HepG2 (cell line): ENCODE measurements around the gene CIITA. TPM values are rescaled to one million over a fixed set of nuclear protein-coding genes. Genes with fewer than 3 reads are reported as not detected.

Experiments used
- MAFK ChIP-seq, 2 experiments: IDR thresholded peaks in 1 of 2; conservative IDR thresholded peaks in 1 of 2; 2 replicates each; pipeline ENCODE4 v1.6.1; 2011; ENCODE audit warnings: improper control_type of control experiment in 2 of 2, low read length in 2 of 2
- ONECUT2 ChIP-seq: sonication (generic); formaldehyde crosslinking; IDR thresholded peaks from 2 replicates; pipeline ENCODE4 v1.4.0; 2020; ENCODE audit warnings: missing genetic modification reagents
- PAWR ChIP-seq: sonication (generic); formaldehyde crosslinking; IDR thresholded peaks from 2 replicates; pipeline ENCODE4 v1.4.0; 2020; ENCODE audit warnings: missing genetic modification reagents, mild to moderate bottlenecking, borderline replicate concordance
- RAD21 ChIP-seq: fragments of 450-650 bp; formaldehyde crosslinking; IDR thresholded peaks from 2 replicates; pipeline ENCODE4 v1.5.0; 2020; ENCODE audit warnings: mild to moderate bottlenecking
- TCF7 ChIP-seq: sonication (generic); IDR thresholded peaks from 2 replicates; pipeline ENCODE4 v1.6.1; 2016; ENCODE audit warnings: antibody characterized with exemption, low read depth
- TEAD3 ChIP-seq: optimal IDR thresholded peaks from 2 replicates; pipeline ENCODE3; 2016; ENCODE audit warnings: borderline replicate concordance
- THAP11 ChIP-seq: IDR thresholded peaks from 2 replicates; pipeline ENCODE4 v1.6.1; 2016; ENCODE audit warnings: missing biosample characterization, missing genetic modification reagents
- ZBTB25 ChIP-seq: IDR thresholded peaks from 2 replicates; pipeline ENCODE4 v1.6.1; 2018; ENCODE audit warnings: missing genetic modification reagents
- ZBTB42 ChIP-seq: sonication (generic); formaldehyde crosslinking; IDR thresholded peaks from 2 replicates; pipeline ENCODE4 v1.5.0; 2020; ENCODE audit warnings: mild to moderate bottlenecking, missing genetic modification reagents
- polyA plus RNA-seq, 8 experiments: library from polyadenylated mRNA; depleted of rRNA in 3 of 8; stranded (reverse) in 7 of 8; unstranded in 1 of 8; fragments of >200 nt; fragmentation: Illumina TruSeq in 4 of 8; extraction: Trizol in 4 of 8; gene quantifications; 2 replicates each; pipeline versions ENCODE4 v1.2.1 to v1.2.3, GENCODE V29; 2011 to 2016; ENCODE audit warnings: low read depth in 4 of 8, missing spikeins in 1 of 8, mixed read lengths in 1 of 8; ENCODE audit not compliant: insufficient read depth in 1 of 8
- total RNA-seq, 5 experiments: library from RNA; depleted of rRNA; stranded (reverse); fragments of >200 nt; fragmentation: Illumina TruSeq; extraction: Trizol; gene quantifications; 2 replicates each; pipeline ENCODE4 v1.2.3, GENCODE V29; 2016; ENCODE audit warnings: low read depth in 1 of 5
- TF ChIP-seq, protein P1 (sequence below): sonication (generic); formaldehyde crosslinking; IDR thresholded peaks from 2 replicates; pipeline ENCODE4 v1.5.0; 2020; ENCODE audit warnings: mild to moderate bottlenecking, missing genetic modification reagents, borderline replicate concordance
- TF ChIP-seq, protein P2 (sequence below): sonication (generic); formaldehyde crosslinking; IDR thresholded peaks from 2 replicates; pipeline ENCODE4 v1.9.0; 2021; ENCODE audit warnings: mild to moderate bottlenecking, missing genetic modification reagents
- TF ChIP-seq, protein P3 (sequence below): sonication (generic); formaldehyde crosslinking; IDR thresholded peaks from 2 replicates; pipeline ENCODE4 v1.5.0; 2020; ENCODE audit warnings: missing genetic modification reagents, mild to moderate bottlenecking, borderline replicate concordance

Gene CIITA
- total and polyA plus RNA-seq, 2 of the 13 experiments (the other 11 are each of a cell fraction or from before 2014, with no cell fraction given) = 0.08 to 0.09 TPM

DNA sequence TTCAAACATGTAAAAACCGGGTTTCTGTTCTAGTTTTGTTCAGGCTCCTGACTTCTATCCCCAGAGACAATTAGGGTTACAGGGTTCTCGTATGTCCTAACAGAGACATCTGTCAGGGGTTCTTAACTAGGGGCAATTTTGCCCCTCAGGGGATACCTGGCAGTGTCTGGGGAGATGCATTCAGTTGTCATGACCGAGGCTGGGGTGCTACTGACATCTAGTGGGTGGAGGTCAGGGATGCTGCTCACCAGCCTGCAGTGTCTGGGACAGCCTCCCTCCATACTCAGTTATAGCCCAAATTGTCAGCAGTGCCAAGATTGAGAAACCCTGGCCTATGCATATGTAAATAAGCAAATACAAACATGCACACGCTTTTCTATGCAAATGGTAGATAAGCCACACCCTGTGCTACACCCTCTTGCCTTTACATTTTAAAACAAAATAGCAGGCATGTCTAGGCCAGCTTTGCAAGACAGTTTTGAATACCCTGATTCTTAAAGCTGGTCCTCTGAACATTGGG is 104.8 kb downstream of the CIITA start (continued):
- TF ChIP-seq, protein P1, sequence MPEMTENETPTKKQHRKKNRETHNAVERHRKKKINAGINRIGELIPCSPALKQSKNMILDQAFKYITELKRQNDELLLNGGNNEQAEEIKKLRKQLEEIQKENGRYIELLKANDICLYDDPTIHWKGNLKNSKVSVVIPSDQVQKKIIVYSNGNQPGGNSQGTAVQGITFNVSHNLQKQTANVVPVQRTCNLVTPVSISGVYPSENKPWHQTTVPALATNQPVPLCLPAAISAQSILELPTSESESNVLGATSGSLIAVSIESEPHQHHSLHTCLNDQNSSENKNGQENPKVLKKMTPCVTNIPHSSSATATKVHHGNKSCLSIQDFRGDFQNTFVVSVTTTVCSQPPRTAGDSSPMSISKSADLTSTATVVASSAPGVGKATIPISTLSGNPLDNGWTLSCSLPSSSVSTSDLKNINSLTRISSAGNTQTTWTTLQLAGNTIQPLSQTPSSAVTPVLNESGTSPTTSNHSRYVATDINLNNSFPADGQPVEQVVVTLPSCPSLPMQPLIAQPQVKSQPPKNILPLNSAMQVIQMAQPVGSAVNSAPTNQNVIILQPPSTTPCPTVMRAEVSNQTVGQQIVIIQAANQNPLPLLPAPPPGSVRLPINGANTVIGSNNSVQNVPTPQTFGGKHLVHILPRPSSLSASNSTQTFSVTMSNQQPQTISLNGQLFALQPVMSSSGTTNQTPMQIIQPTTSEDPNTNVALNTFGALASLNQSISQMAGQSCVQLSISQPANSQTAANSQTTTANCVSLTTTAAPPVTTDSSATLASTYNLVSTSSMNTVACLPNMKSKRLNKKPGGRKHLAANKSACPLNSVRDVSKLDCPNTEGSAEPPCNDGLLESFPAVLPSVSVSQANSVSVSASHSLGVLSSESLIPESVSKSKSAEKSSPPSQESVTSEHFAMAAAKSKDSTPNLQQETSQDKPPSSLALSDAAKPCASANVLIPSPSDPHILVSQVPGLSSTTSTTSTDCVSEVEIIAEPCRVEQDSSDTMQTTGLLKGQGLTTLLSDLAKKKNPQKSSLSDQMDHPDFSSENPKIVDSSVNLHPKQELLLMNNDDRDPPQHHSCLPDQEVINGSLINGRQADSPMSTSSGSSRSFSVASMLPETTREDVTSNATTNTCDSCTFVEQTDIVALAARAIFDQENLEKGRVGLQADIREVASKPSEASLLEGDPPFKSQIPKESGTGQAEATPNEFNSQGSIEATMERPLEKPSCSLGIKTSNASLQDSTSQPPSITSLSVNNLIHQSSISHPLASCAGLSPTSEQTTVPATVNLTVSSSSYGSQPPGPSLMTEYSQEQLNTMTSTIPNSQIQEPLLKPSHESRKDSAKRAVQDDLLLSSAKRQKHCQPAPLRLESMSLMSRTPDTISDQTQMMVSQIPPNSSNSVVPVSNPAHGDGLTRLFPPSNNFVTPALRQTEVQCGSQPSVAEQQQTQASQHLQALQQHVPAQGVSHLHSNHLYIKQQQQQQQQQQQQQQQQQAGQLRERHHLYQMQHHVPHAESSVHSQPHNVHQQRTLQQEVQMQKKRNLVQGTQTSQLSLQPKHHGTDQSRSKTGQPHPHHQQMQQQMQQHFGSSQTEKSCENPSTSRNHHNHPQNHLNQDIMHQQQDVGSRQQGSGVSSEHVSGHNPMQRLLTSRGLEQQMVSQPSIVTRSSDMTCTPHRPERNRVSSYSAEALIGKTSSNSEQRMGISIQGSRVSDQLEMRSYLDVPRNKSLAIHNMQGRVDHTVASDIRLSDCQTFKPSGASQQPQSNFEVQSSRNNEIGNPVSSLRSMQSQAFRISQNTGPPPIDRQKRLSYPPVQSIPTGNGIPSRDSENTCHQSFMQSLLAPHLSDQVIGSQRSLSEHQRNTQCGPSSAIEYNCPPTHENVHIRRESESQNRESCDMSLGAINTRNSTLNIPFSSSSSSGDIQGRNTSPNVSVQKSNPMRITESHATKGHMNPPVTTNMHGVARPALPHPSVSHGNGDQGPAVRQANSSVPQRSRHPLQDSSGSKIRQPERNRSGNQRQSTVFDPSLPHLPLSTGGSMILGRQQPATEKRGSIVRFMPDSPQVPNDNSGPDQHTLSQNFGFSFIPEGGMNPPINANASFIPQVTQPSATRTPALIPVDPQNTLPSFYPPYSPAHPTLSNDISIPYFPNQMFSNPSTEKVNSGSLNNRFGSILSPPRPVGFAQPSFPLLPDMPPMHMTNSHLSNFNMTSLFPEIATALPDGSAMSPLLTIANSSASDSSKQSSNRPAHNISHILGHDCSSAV (CRISPR knock-in tag) = no peak
- TF ChIP-seq ONECUT2 (CRISPR knock-in tag) = no peak
- TF ChIP-seq THAP11 (CRISPR knock-in tag) = 0 out of 2 replicates have a peak, but pooled peaks have one; percentile 37
- 0 out of 2 replicates have a peak, but pooled peaks have one; percentile 23 for TF ChIP-seq ZBTB25 (CRISPR knock-in tag)
- TF ChIP-seq, protein P2, sequence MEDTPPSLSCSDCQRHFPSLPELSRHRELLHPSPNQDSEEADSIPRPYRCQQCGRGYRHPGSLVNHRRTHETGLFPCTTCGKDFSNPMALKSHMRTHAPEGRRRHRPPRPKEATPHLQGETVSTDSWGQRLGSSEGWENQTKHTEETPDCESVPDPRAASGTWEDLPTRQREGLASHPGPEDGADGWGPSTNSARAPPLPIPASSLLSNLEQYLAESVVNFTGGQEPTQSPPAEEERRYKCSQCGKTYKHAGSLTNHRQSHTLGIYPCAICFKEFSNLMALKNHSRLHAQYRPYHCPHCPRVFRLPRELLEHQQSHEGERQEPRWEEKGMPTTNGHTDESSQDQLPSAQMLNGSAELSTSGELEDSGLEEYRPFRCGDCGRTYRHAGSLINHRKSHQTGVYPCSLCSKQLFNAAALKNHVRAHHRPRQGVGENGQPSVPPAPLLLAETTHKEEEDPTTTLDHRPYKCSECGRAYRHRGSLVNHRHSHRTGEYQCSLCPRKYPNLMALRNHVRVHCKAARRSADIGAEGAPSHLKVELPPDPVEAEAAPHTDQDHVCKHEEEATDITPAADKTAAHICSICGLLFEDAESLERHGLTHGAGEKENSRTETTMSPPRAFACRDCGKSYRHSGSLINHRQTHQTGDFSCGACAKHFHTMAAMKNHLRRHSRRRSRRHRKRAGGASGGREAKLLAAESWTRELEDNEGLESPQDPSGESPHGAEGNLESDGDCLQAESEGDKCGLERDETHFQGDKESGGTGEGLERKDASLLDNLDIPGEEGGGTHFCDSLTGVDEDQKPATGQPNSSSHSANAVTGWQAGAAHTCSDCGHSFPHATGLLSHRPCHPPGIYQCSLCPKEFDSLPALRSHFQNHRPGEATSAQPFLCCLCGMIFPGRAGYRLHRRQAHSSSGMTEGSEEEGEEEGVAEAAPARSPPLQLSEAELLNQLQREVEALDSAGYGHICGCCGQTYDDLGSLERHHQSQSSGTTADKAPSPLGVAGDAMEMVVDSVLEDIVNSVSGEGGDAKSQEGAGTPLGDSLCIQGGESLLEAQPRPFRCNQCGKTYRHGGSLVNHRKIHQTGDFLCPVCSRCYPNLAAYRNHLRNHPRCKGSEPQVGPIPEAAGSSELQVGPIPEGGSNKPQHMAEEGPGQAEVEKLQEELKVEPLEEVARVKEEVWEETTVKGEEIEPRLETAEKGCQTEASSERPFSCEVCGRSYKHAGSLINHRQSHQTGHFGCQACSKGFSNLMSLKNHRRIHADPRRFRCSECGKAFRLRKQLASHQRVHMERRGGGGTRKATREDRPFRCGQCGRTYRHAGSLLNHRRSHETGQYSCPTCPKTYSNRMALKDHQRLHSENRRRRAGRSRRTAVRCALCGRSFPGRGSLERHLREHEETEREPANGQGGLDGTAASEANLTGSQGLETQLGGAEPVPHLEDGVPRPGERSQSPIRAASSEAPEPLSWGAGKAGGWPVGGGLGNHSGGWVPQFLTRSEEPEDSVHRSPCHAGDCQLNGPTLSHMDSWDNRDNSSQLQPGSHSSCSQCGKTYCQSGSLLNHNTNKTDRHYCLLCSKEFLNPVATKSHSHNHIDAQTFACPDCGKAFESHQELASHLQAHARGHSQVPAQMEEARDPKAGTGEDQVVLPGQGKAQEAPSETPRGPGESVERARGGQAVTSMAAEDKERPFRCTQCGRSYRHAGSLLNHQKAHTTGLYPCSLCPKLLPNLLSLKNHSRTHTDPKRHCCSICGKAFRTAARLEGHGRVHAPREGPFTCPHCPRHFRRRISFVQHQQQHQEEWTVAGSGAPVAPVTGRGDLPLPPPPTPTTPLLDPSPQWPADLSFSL (CRISPR knock-in tag) = no peak
- TF ChIP-seq ZBTB42 (CRISPR knock-in tag) = no peak
- peak; percentile 37 for TF ChIP-seq TEAD3 (CRISPR knock-in tag)
- no peak for TF ChIP-seq PAWR
- TF ChIP-seq, protein P3, sequence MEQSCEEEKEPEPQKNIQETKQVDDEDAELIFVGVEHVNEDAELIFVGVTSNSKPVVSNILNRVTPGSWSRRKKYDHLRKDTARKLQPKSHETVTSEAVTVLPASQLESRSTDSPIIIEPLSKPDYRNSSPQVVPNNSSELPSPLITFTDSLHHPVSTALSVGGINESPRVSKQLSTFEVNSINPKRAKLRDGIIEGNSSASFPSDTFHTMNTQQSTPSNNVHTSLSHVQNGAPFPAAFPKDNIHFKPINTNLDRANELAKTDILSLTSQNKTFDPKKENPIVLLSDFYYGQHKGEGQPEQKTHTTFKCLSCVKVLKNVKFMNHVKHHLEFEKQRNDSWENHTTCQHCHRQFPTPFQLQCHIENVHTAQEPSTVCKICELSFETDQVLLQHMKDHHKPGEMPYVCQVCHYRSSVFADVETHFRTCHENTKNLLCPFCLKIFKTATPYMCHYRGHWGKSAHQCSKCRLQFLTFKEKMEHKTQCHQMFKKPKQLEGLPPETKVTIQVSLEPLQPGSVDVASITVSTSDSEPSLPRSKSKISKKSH (CRISPR knock-in tag) = no peak
- TF ChIP-seq MAFK (conservative IDR thresholded peaks at IDR 0.05 in 1 of 2, IDR thresholded peaks at IDR 0.05 in 1 of 2; ENCODE audit: low read length in 2 of 2) = no peak
- no peak for TF ChIP-seq TCF7
- TF ChIP-seq RAD21 (CRISPR knock-in tag) = peak; percentile 50
